Chondrocyte (in vitro differentiated cells): ENCODE data around the gene ARID5B. TPM values are rescaled to one million over a fixed set of nuclear protein-coding genes. Genes with fewer than 3 reads are reported as not detected.
A peak's percentile ranks its signal among the peaks of the same experiment; 100 is the strongest.

Source experiments
- DNase-seq: peaks from one replicate; pipeline ENCODE4 v3.0.0; 2021; ENCODE audit warnings: mixed read lengths, low spot score
- H3K27ac Mint-ChIP-seq: one replicate; pipeline ENCODE4 v1.8.0; 2021; ENCODE audit warnings: mild to moderate bottlenecking, moderate library complexity, mixed read lengths; ENCODE audit not compliant: unreplicated experiment
- H3K27me3 Mint-ChIP-seq: 2 replicates; pipeline ENCODE4 v1.8.0; 2021; ENCODE audit warnings: low read depth, mixed read lengths
- H3K36me3 Mint-ChIP-seq: 2 replicates; pipeline ENCODE4 v1.8.0; 2021; ENCODE audit warnings: low read depth, mixed read lengths
- H3K4me1 Mint-ChIP-seq: 2 replicates; pipeline ENCODE4 v1.8.0; 2021; ENCODE audit warnings: low read depth, mild to moderate bottlenecking, mixed read lengths
- H3K4me3 Mint-ChIP-seq: one replicate; pipeline ENCODE4 v1.8.0; 2021; ENCODE audit warnings: mild to moderate bottlenecking, moderate library complexity, mixed read lengths; ENCODE audit not compliant: unreplicated experiment
- H3K9me3 Mint-ChIP-seq: 2 replicates; pipeline ENCODE4 v1.8.0; 2021; ENCODE audit warnings: low read depth, mixed read lengths
- total RNA-seq: library from RNA; stranded (reverse); gene quantifications from 3 replicates; pipeline ENCODE4 v1.2.1, GENCODE V29; 2021
- TF ChIP-seq, protein P1 (sequence below): fragments of 200-600 bp; sonication (generic); IDR thresholded peaks from 2 replicates; pipeline ENCODE4 v1.5.0; 2021; ENCODE audit warnings: antibody characterized with exemption, mild to moderate bottlenecking, moderate library complexity

Gene ARID5B
- total RNA-seq, 1 donor from 2014 or later: 93.6 TPM

DNA sequence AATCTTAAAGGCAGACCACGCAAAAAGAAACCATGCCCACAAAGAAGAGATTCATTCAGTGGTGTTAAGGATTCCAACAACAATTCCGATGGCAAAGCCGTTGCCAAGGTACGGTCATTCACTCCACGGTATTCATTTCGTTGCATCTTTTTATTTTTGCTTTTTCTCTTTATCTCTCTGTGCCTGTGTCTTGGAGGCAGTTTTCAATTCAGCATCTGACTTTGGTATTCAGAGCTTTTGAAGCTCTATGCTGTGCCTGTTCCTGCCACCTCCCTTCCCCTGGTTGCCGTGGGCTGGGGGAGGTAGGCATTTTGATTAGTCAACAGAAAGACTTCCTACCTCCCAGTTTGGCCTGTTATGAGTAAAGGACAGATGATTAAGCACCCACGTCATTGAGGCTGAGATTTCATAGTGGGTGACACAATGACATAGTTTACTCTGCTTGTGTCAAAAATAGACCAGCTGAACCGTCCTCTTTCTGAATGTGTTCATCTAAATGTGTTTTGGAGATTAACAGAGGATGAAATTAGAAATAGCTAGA is 149.5 kb downstream of the ARID5B start:
- Mint-ChIP-seq H3K27ac (peak overlapping the region; percentile 98), H3K27me3 (no peaks in the 10 kb centered on the region), H3K4me1 (peaks cover 82% of the 10 kb centered on the region), H3K9me3 (peaks cover 3% of the 10 kb centered on the region), H3K36me3 (peaks cover 49% of the 10 kb centered on the region), H3K4me3 (peak overlapping the region; percentile 89)
- no peak for DNase-seq
- TF ChIP-seq, protein P1, sequence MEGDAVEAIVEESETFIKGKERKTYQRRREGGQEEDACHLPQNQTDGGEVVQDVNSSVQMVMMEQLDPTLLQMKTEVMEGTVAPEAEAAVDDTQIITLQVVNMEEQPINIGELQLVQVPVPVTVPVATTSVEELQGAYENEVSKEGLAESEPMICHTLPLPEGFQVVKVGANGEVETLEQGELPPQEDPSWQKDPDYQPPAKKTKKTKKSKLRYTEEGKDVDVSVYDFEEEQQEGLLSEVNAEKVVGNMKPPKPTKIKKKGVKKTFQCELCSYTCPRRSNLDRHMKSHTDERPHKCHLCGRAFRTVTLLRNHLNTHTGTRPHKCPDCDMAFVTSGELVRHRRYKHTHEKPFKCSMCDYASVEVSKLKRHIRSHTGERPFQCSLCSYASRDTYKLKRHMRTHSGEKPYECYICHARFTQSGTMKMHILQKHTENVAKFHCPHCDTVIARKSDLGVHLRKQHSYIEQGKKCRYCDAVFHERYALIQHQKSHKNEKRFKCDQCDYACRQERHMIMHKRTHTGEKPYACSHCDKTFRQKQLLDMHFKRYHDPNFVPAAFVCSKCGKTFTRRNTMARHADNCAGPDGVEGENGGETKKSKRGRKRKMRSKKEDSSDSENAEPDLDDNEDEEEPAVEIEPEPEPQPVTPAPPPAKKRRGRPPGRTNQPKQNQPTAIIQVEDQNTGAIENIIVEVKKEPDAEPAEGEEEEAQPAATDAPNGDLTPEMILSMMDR: no peak

GRCh38 chr10:62052276-62052675 is 150.8 kb downstream of the ARID5B start:
- Mint-ChIP-seq H3K4me1 (peaks cover 82% of the 10 kb centered on the region), H3K36me3 (peaks cover 51% of the 10 kb centered on the region), H3K27me3 (no peaks in the 10 kb centered on the region), H3K9me3 (peaks cover 3% of the 10 kb centered on the region), H3K4me3 (peak overlapping the region; percentile 89), H3K27ac (peak overlapping the region; percentile 98)
- no peak for DNase-seq
- TF ChIP-seq, protein P1: no peak

DNA sequence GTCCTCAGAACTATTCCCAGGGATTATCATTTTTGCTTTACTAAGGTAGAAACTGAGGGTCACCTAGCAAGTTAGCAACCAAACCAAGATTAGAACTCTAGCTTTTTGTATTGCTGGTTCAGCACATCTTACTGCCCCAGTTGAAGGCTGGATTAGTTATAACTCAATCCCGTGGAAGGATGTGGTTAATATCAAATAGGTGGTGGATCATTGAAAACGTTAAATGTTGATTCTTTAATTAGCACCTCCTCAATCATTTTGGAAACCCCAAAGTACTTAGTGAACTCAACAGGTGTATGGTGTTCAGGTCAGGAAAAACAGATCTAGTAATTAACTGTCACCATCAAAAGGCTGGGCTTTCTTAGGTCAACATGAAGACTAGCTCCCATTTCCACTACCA is 152.4 kb downstream of the ARID5B start:
- Mint-ChIP-seq H3K36me3 (peaks cover 59% of the 10 kb centered on the region), H3K27ac (peak overlapping the region; percentile 82), H3K4me3 (peak overlapping the region; percentile 54), H3K4me1 (peaks cover 82% of the 10 kb centered on the region), H3K27me3 (no peaks in the 10 kb centered on the region), H3K9me3 (peaks cover 3% of the 10 kb centered on the region)
- DNase-seq: no peak
- TF ChIP-seq, protein P1: no peak

GRCh38 chr10:62054408-62054807 is 152.9 kb downstream of the ARID5B start:
- Mint-ChIP-seq H3K4me1 (peaks cover 86% of the 10 kb centered on the region), H3K9me3 (peaks cover 3% of the 10 kb centered on the region), H3K36me3 (peaks cover 60% of the 10 kb centered on the region), H3K4me3 (peak overlapping the region; percentile 54), H3K27me3 (no peaks in the 10 kb centered on the region), H3K27ac (peak overlapping the region; percentile 82)
- TF ChIP-seq, protein P1: no peak
- no peak for DNase-seq

GRCh38 chr10:62054830-62055229 is 153.3 kb downstream of the ARID5B start:
- peaks cover 90% of the 10 kb centered on the region for H3K4me1 Mint-ChIP-seq
- peaks cover 3% of the 10 kb centered on the region for H3K9me3 Mint-ChIP-seq
- DNase-seq: no peak
- H3K27ac Mint-ChIP-seq: peak overlapping the region; percentile 82
- H3K27me3 Mint-ChIP-seq: no peaks in the 10 kb centered on the region
- H3K4me3 Mint-ChIP-seq: peak overlapping the region; percentile 54
- TF ChIP-seq, protein P1: no peak
- peaks cover 64% of the 10 kb centered on the region for H3K36me3 Mint-ChIP-seq
